HG03196 (cell line): ENCODE data around the gene NAV3.
"Not testable (repeated sequence)": the region's sequence is repeated elsewhere in the genome, so short reads cannot be mapped to it uniquely, and the experiment has no call there.

ENCODE experiments used
- ATAC-seq: cut with Tn5 transposase; IDR thresholded peaks from one replicate; pipeline ENCODE4 v1.9.1; 2021; ENCODE audit not compliant: unreplicated experiment

NAV3 gene

GRCh38 chr12:78101946-78102635 lies 271.4 kb downstream of the NAV3 start:
- ATAC-seq: no peak

- not testable (repeated sequence) for ATAC-seq
Measured at GRCh38 chr12:78102801-78103200, 272.1 kb downstream of the NAV3 start.

- no peak for ATAC-seq
Measured at GRCh38 chr12:78115889-78116288, 285.2 kb downstream of the NAV3 start.

- ATAC-seq: no peak
Measured at GRCh38 chr12:78118036-78118435, 287.3 kb downstream of the NAV3 start.

GRCh38 chr12:78118486-78118885 lies 287.8 kb downstream of the NAV3 start:
- ATAC-seq: no peak

GRCh38 chr12:78119351-78119918 lies 288.7 kb downstream of the NAV3 start:
- no peak for ATAC-seq

GRCh38 chr12:78120306-78120705 lies 289.6 kb downstream of the NAV3 start:
- no peak for ATAC-seq

GRCh38 chr12:78120866-78121560 lies 290.3 kb downstream of the NAV3 start:
- ATAC-seq: no peak

GRCh38 chr12:78121969-78122610 lies 291.4 kb downstream of the NAV3 start:
- ATAC-seq: no peak

GRCh38 chr12:78128211-78128610 lies 297.5 kb downstream of the NAV3 start:
- no peak for ATAC-seq

GRCh38 chr12:78143717-78144116 lies 313.0 kb downstream of the NAV3 start:
- no peak for ATAC-seq

GRCh38 chr12:78145398-78145797 lies 314.7 kb downstream of the NAV3 start:
- no peak for ATAC-seq

GRCh38 chr12:78146365-78146772 lies 315.7 kb downstream of the NAV3 start:
- no peak for ATAC-seq

GRCh38 chr12:78149459-78149858 lies 318.8 kb downstream of the NAV3 start:
- ATAC-seq: no peak

- ATAC-seq: no peak
Measured at GRCh38 chr12:78155546-78155945, 324.9 kb downstream of the NAV3 start.

- no peak for ATAC-seq
Measured at GRCh38 chr12:78156751-78157150, 326.1 kb downstream of the NAV3 start.

- ATAC-seq: no peak
Measured at GRCh38 chr12:78157199-78157598, 326.5 kb downstream of the NAV3 start.

- ATAC-seq: no peak
Measured at GRCh38 chr12:78164154-78164553, 333.5 kb downstream of the NAV3 start.

- ATAC-seq: no peak
Measured at GRCh38 chr12:78167510-78167909, 336.8 kb downstream of the NAV3 start.

- no peak for ATAC-seq
Measured at GRCh38 chr12:78171061-78171460, 340.4 kb downstream of the NAV3 start.

GRCh38 chr12:78176643-78177042 lies 345.9 kb downstream of the NAV3 start:
- no peak for ATAC-seq

GRCh38 chr12:78177298-78177697 lies 346.6 kb downstream of the NAV3 start:
- ATAC-seq: no peak
